HepG2 (cell line): ENCODE data around the gene ZNF48. TPM values are rescaled to one million over a fixed set of nuclear protein-coding genes. Genes with fewer than 3 reads are reported as not detected.

Experiments used
- ATF3 ChIP-seq: sonication (generic); formaldehyde crosslinking; IDR thresholded peaks from 2 replicates; pipeline ENCODE4 v1.4.0; 2020; ENCODE audit warnings: missing genetic modification reagents
- CEBPB ChIP-seq: IDR thresholded peaks from 2 replicates; pipeline ENCODE4 v1.6.1; 2011; ENCODE audit warnings: low read depth, low read length, improper control_type of control experiment, borderline replicate concordance
- DMTF1 ChIP-seq: sonication (generic); formaldehyde crosslinking; IDR thresholded peaks from 2 replicates; pipeline ENCODE4 v1.4.0; 2020; ENCODE audit warnings: mild to moderate bottlenecking, missing genetic modification reagents
- HDAC1 ChIP-seq: sonication (generic); formaldehyde crosslinking; IDR thresholded peaks from 2 replicates; pipeline ENCODE4 v1.5.1; 2020; ENCODE audit warnings: mild to moderate bottlenecking, missing genetic modification reagents
- KAT8 ChIP-seq: IDR thresholded peaks from 2 replicates; pipeline ENCODE4 v1.6.1; 2016; ENCODE audit warnings: missing genetic modification reagents, missing compliant biosample characterization
- MXD1 ChIP-seq: sonication (generic); formaldehyde crosslinking; IDR thresholded peaks from 2 replicates; pipeline ENCODE4 v1.4.0; 2020; ENCODE audit warnings: mild to moderate bottlenecking, missing genetic modification reagents
- NONO ChIP-seq, 2 experiments: fragments of 450-650 bp in 1 of 2; sonication (generic) in 1 of 2; formaldehyde crosslinking in 1 of 2; IDR thresholded peaks in 1 of 2; conservative IDR thresholded peaks in 1 of 2; 2 replicates each; pipeline versions ENCODE4 v1.6.1 to v1.8.0; 2017 to 2022; ENCODE audit warnings: mild to moderate bottlenecking in 1 of 2, missing genetic modification reagents in 1 of 2, moderate library complexity in 1 of 2
- RBAK ChIP-seq: sonication (generic); formaldehyde crosslinking; IDR thresholded peaks from 2 replicates; pipeline ENCODE4 v1.5.1; 2020; ENCODE audit warnings: mild to moderate bottlenecking, missing genetic modification reagents
- SOX6 ChIP-seq, 2 experiments: fragments of 450-650 bp in 1 of 2; sonication (generic) in 1 of 2; formaldehyde crosslinking in 1 of 2; IDR thresholded peaks; 2 replicates each; pipeline versions ENCODE4 v1.4.0 to v1.6.1; 2017 to 2020; ENCODE audit warnings: antibody characterized with exemption in 1 of 2, mild to moderate bottlenecking in 1 of 2, missing genetic modification reagents in 1 of 2
- ZBTB4 ChIP-seq: sonication (generic); formaldehyde crosslinking; IDR thresholded peaks from 2 replicates; pipeline ENCODE4 v1.4.0; 2020; ENCODE audit warnings: missing genetic modification reagents, mild to moderate bottlenecking, borderline replicate concordance
- ZNF343 ChIP-seq: sonication (generic); formaldehyde crosslinking; IDR thresholded peaks from 2 replicates; pipeline ENCODE4 v1.4.0; 2020; ENCODE audit warnings: mild to moderate bottlenecking, missing genetic modification reagents
- ZNF605 ChIP-seq: sonication (generic); formaldehyde crosslinking; IDR thresholded peaks from 2 replicates; pipeline ENCODE4 v1.8.0; 2022; ENCODE audit warnings: mild to moderate bottlenecking, missing genetic modification reagents
- ZNF629 ChIP-seq: sonication (generic); formaldehyde crosslinking; conservative IDR thresholded peaks from 2 replicates; pipeline ENCODE4 v1.5.0; 2020; ENCODE audit warnings: missing genetic modification reagents
- ZNF687 ChIP-seq: sonication (generic); formaldehyde crosslinking; IDR thresholded peaks from 2 replicates; pipeline ENCODE4 v1.5.1; 2020; ENCODE audit warnings: mild to moderate bottlenecking, missing genetic modification reagents, moderate library complexity
- ZNF724P ChIP-seq: sonication (generic); formaldehyde crosslinking; IDR thresholded peaks from 2 replicates; pipeline ENCODE4 v1.8.0; 2022; ENCODE audit warnings: missing genetic modification reagents, borderline replicate concordance
- polyA plus RNA-seq, 8 experiments: library from polyadenylated mRNA; depleted of rRNA in 3 of 8; stranded (reverse) in 7 of 8; unstranded in 1 of 8; fragments of >200 nt; fragmentation: Illumina TruSeq in 4 of 8; extraction: Trizol in 4 of 8; gene quantifications; 2 replicates each; pipeline versions ENCODE4 v1.2.1 to v1.2.3, GENCODE V29; 2011 to 2016; ENCODE audit warnings: low read depth in 4 of 8, missing spikeins in 1 of 8, mixed read lengths in 1 of 8; ENCODE audit not compliant: insufficient read depth in 1 of 8
- total RNA-seq, 5 experiments: library from RNA; depleted of rRNA; stranded (reverse); fragments of >200 nt; fragmentation: Illumina TruSeq; extraction: Trizol; gene quantifications; 2 replicates each; pipeline ENCODE4 v1.2.3, GENCODE V29; 2016; ENCODE audit warnings: low read depth in 1 of 5

The ZNF48 gene
- total and polyA plus RNA-seq, 2 of the 13 experiments (the other 11 are each of a cell fraction or from before 2014, with no cell fraction given): 9.9 to 12.3 TPM

GRCh38 chr16:30381291-30382041, 13.8 kb upstream of the ZNF48 start (continued):
- TF ChIP-seq DMTF1: no peak
- no peak for TF ChIP-seq ZNF343 (CRISPR knock-in tag)
- TF ChIP-seq SOX6 (IDR thresholded peaks at IDR 0.05): no peak
- TF ChIP-seq SOX6 (CRISPR knock-in tag; IDR thresholded peaks at IDR 0.05): 0 out of 2 replicates have a peak, but pooled peaks have one; percentile 16
- peak; percentile 51; the same call in 1 of the 2 replicates for TF ChIP-seq ZNF629 (CRISPR knock-in tag)
- TF ChIP-seq CEBPB: no peak
- 0 out of 2 replicates have a peak, but pooled peaks have one; percentile 6 for TF ChIP-seq ATF3 (CRISPR knock-in tag)
- 0 out of 2 replicates have a peak, but pooled peaks have one; percentile 43 for TF ChIP-seq ZBTB4
- no peak for TF ChIP-seq ZNF605 (CRISPR knock-in tag)
- no peak for TF ChIP-seq NONO (IDR thresholded peaks at IDR 0.05)
- TF ChIP-seq NONO (CRISPR knock-in tag; conservative IDR thresholded peaks at IDR 0.05): no peak
- 0 out of 2 replicates have a peak, but pooled peaks have one; percentile 45 for TF ChIP-seq MXD1 (CRISPR knock-in tag)
- TF ChIP-seq ZNF724P: no peak
- TF ChIP-seq HDAC1: peak; percentile 23; the same call in 1 of the 2 replicates
- TF ChIP-seq RBAK: no peak
- peak; percentile 81 for TF ChIP-seq ZNF687 (CRISPR knock-in tag)
- TF ChIP-seq KAT8: peak; percentile 35; the same call in 1 of the 2 replicates
